Measurements from ENCODE around the gene ARRB1. TPM values are rescaled to one million over a fixed set of nuclear protein-coding genes. Genes with fewer than 3 reads are reported as not detected.
A peak's percentile ranks its signal among the peaks of the same experiment; 100 is the strongest.

The ARRB1 gene
- total RNA-seq, 2 donors from 2014 or later = 16.7 to 18.3 TPM

DNA sequence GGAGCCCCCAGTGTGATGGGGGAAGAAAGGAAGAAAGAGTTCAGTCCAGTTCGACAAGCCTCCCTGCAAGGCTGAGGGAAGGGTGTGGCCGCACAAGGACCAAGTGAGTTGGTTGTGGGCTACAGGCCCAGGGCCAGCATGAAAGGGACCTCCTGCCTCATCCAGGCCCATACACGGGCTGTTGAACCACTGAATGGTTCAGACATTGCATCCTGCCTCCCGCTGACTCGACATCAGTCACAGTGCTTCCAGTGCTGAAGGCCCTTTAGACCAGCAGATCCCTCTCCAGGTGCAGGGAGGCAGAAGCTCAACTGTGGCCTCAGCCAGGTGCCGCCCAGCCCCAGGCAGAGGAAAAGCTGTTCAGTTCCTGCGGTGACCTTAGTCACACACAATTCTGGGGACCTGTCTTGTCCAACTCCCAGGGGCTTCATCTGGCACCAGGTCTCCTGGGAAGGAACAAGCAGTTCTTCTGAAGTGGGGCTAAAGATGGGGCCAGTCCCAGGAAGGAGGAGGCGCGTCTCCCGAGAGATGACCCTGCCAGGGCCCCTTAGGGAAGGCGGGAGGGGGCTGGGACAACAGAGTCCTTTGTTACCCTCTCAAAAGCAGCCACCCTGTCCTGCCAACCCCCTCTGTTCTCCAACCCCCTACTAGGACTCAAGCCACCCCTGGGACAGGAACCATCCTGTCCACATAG lies 6.6 kb downstream of the ARRB1 start:
- Mint-ChIP-seq H3K36me3 (ENCODE audit: insufficient read depth in 2 of 2) (no peaks in the 10 kb centered on the region), H3K27ac (peak overlapping the region; percentile 30), H3K4me1 (ENCODE audit: low read depth) (peaks cover 75% of the 10 kb centered on the region), H3K4me3 (no peak overlapping the region), H3K9me3 (no peaks in the 10 kb centered on the region), H3K27me3 (ENCODE audit: low read depth) (no peaks in the 10 kb centered on the region)
- ATAC-seq (replicated peaks in 1 of 2) (no peak), DNase-seq (no peak)

DNA sequence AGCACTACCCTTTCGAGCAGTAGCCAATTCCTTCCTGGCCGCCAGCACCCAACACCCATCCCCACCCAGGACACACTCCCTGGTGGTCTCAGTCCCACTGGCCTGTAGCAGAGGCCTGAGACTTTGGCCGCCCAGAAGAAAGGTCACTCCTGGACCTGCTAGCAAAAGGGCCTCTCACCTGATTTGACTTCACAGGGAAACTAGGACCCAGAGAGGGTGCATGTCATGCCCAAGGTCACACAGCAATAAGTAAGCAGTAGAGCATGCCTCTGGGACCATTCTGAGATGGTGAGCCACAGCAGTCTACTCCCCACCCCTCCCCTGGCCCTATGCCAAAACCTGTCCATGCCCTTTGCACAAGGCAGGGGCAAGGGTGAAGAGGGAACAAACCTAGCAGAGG lies 7.3 kb downstream of the ARRB1 start:
- Mint-ChIP-seq H3K4me1 (ENCODE audit: low read depth) (peaks cover 79% of the 10 kb centered on the region), H3K27me3 (ENCODE audit: low read depth) (no peaks in the 10 kb centered on the region), H3K36me3 (ENCODE audit: insufficient read depth in 2 of 2) (no peaks in the 10 kb centered on the region), H3K9me3 (no peaks in the 10 kb centered on the region), H3K4me3 (no peak overlapping the region), H3K27ac (no peak overlapping the region)
- no peak for ATAC-seq (replicated peaks in 1 of 2)
- DNase-seq = no peak

DNA sequence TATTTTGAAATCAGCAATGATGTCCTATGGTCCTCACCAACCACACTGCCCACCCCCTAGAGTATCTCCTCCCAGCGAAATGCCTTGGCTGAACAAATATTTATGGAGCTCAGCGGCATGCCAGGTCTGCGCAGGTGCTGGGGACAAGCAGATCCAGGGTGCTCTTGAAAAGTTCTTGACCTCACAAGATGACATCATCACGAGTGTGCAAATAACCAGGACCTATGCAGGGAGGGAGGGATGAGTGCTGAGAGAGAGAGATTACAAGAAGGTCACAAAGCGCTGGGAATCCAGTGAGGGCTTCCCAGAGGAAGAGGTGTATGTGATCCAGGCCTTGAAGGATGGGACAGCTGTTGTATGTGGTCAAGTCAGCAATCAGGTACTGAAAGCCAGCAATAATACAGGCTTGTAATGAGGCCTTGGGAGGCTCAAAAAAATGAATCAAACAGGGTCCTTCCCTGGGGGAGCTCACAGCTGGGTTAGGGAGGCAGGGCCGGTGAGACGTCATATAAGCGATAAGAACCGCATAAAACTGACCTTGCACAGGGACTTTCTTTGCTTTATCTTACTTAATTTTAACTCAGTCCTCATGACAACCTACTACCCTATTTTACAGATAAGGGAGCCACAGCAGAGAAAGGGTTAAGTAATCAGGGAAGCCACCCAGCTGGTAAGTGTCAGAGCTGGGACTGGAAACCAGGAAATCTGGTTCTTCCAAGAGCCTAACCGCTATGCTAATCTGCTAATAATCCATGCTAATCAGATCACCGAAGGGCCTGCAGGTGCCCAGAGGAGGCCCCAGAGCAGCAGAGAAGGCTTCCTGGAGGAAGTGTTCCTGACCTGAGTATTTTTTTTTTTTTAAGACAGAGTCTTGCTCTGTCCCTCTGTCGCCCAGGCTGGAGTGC lies 8.2 kb downstream of the ARRB1 start:
- no peak overlapping the region for H3K4me3 Mint-ChIP-seq
- no peak for ATAC-seq (replicated peaks in 1 of 2)
- no peak overlapping the region for H3K27ac Mint-ChIP-seq
- DNase-seq = no peak
- H3K9me3 Mint-ChIP-seq = no peaks in the 10 kb centered on the region
- peaks cover 84% of the 10 kb centered on the region for H3K4me1 Mint-ChIP-seq (ENCODE audit: low read depth)
- H3K27me3 Mint-ChIP-seq (ENCODE audit: low read depth) = no peaks in the 10 kb centered on the region
- no peaks in the 10 kb centered on the region for H3K36me3 Mint-ChIP-seq (ENCODE audit: insufficient read depth in 2 of 2)

DNA sequence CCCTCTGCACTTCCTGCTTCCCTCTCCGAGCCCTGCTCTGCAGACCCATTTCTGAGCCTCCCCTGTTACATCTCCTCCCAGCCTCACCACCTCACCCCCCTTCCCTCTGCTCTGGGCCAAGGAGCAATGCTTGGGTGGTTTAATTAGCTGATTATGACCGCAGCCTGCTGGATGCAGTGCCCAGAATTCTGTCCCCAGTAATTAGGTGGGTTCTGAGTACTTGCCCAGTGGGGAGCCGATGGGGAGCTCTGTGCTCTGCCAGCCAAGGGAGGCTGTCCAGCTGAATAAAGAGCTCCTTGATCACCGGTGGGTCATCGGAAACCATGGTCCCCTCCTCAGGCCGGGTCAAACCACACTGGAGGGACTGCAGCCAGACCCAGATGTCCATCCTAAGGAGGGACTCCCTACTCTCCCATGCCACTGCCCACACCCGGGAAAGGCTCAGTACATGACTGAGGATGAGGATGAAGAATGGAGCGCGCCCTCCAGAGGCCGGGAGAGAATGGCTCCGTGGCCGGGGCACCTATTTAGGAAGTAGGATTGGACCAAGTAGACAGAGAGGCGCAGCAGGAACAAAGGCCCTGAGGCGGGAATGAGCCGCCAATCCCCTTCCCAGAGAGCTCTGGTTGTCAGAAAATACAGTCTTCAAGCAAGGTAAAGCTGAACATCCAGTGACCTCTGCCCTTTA lies 9.1 kb downstream of the ARRB1 start:
- H3K36me3 Mint-ChIP-seq (ENCODE audit: insufficient read depth in 2 of 2) = no peaks in the 10 kb centered on the region
- H3K4me3 Mint-ChIP-seq = peak overlapping the region in 1 of 2 donors; percentile 20
- DNase-seq (no peak), ATAC-seq (replicated peaks in 1 of 2) (no peak)
- H3K9me3 Mint-ChIP-seq = no peaks in the 10 kb centered on the region
- no peaks in the 10 kb centered on the region for H3K27me3 Mint-ChIP-seq (ENCODE audit: low read depth)
- H3K27ac Mint-ChIP-seq = no peak overlapping the region
- H3K4me1 Mint-ChIP-seq (ENCODE audit: low read depth) = peaks cover 86% of the 10 kb centered on the region

DNA sequence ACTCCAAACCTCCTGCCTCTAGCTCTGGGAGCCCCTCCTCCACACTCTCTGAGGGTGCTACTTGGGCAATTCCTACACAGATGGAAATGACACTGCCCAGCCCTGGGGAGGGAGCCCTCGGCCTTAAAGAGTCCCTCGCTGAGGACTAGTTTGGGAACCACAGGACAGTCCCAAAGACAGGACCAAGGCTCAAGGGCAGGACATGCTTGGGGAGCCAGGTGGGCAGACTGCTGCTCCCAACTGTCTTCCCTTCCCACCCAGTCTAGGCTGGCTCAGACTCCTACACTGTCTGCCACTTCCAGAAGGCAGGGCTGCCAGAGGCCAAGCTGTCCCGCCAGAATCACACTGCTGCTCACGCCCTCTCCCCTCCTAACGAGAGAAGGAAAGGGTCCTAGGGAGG lies 9.8 kb downstream of the ARRB1 start:
- Mint-ChIP-seq H3K9me3 (no peaks in the 10 kb centered on the region), H3K36me3 (ENCODE audit: insufficient read depth in 2 of 2) (no peaks in the 10 kb centered on the region), H3K4me1 (ENCODE audit: low read depth) (peaks cover 93% of the 10 kb centered on the region), H3K4me3 (peak overlapping the region in 1 of 2 donors; percentile 81), H3K27me3 (ENCODE audit: low read depth) (no peaks in the 10 kb centered on the region), H3K27ac (peak overlapping the region; percentile 31)
- no peak for ATAC-seq (replicated peaks in 1 of 2)
- no peak for DNase-seq

DNA sequence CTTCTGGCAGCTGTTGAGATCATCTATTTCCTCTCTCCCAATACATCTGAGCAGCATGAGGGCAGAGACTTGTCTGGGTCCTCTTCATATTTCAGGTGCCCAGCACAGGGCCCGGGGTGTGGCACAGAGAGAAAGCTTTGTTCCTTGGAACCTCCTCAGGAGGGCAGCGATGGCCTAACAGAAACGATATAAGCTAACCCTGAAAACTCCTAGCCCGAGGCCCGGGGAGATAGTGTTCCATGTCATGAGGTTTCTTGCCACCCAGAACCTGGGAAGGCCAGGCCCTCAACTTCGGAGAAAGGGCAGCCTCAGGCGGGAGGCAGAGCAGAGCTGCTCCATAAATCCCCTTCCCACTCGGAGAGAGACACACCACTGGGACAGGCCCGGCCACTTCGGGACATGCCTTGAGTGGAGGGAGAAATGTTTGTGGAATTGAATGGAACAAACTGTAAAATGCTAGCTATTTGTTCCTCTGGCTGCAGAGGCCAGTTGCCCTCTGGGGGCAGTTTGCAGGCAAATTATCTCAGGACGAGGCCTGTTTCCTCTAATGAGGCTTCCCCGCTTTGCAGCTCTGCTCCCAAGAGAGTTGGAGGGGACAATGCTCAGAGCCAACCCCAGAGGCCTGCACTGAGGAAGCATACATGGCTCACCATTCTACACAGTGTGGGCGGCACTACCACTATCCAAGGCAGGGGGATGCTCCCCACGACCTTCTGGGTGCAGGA lies 11.6 kb downstream of the ARRB1 start:
- H3K27me3 Mint-ChIP-seq (ENCODE audit: low read depth) = no peaks in the 10 kb centered on the region
- ATAC-seq (replicated peaks in 1 of 2) (peak in 1 of 2 donors; percentile 28), DNase-seq (no peak)
- no peaks in the 10 kb centered on the region for H3K9me3 Mint-ChIP-seq
- no peaks in the 10 kb centered on the region for H3K36me3 Mint-ChIP-seq (ENCODE audit: insufficient read depth in 2 of 2)
- peak overlapping the region; percentile 68 to 81 for H3K4me3 Mint-ChIP-seq
- peaks cover 89% of the 10 kb centered on the region for H3K4me1 Mint-ChIP-seq (ENCODE audit: low read depth)
- H3K27ac Mint-ChIP-seq = peak overlapping the region; percentile 91

DNA sequence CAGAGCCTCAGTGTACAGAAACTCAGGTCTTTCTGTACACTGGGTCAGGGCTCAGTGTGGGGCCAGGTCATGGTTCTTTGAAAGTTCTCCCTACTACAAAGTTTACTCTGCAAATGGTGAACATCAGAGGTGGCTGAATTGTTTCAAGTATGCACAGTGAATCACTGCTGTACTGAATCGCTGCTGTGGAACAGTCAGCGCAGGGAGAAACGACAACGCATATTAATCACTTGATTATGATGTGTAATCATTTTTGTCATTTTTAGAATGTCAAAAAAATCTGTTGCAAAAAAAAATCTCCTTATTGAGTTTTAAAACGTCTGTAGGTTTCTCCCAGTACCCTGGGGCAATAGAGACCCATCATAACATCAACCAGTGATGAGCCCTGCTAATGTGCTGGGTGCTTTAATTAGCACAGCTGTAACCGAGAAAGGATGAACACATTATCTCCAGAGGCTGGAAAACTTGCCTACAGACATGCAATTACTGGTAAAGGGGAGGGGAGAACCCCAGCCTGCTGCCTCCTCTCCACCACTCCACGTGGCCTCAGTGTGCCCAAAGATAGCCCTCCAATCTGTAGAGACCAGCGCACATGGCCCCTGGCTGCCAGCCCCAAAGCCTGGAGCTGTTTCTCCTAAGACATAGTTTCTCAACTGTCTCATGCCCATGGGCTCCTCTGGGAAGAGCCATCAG lies 12.8 kb downstream of the ARRB1 start:
- Mint-ChIP-seq H3K36me3 (ENCODE audit: insufficient read depth in 2 of 2) (no peaks in the 10 kb centered on the region), H3K4me1 (ENCODE audit: low read depth) (peaks cover 79% of the 10 kb centered on the region), H3K9me3 (no peaks in the 10 kb centered on the region), H3K27me3 (ENCODE audit: low read depth) (no peaks in the 10 kb centered on the region), H3K27ac (peak overlapping the region; percentile 91), H3K4me3 (peak overlapping the region; percentile 68 to 81)
- DNase-seq = peak in 1 of 2 donors; percentile 33
- ATAC-seq (replicated peaks in 1 of 2) = peak; percentile 72 to 81

DNA sequence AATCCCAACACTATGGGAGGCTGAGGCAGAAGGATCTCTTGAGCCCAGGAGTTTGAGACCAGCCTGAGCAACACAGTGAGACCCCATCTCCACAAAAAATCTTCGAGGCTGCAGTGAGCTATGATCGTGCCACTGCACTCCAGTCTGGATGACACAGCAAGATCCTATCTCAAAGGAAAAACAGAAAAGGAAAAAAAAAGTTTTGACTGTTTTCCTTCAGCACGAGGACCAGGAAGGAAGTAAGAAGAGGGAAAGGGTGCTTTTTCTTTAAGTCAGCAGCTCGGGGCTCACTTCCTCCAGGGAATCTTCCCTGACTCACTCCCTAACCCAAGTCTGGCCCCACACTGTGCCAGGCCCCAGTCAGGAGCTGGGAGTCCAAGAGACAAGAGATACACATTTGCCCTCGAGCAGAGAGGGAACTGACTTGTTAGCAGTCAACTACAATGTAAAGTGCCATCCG lies 14.2 kb downstream of the ARRB1 start:
- ATAC-seq (replicated peaks in 1 of 2) (no peak), DNase-seq (no peak)
- Mint-ChIP-seq H3K9me3 (no peaks in the 10 kb centered on the region), H3K4me3 (peak overlapping the region in 1 of 2 donors; percentile 1), H3K27me3 (ENCODE audit: low read depth) (no peaks in the 10 kb centered on the region), H3K4me1 (ENCODE audit: low read depth) (peaks cover 77% of the 10 kb centered on the region), H3K27ac (no peak overlapping the region), H3K36me3 (ENCODE audit: insufficient read depth in 2 of 2) (no peaks in the 10 kb centered on the region)

DNA sequence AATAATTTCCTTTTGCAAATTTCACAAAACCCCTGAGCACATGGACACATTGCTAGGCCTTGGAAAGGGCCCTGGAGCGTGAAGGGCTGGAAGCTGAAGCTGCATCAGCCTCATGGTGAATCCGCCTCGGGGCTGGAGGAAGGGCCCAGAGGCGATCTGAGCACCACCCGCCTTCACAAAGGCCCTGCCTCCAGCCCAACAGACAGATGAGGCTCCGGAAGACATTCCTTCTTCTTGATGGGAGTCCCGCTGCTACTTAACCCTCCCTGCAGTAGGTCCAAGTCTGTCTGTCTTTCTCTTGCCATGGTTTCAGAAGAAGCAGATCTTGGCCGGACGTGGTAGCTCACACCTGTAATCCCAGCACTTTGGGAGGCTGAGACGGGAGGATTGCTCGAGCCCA lies 16.5 kb downstream of the ARRB1 start:
- H3K4me1 Mint-ChIP-seq (ENCODE audit: low read depth) = peaks cover 68% of the 10 kb centered on the region
- H3K9me3 Mint-ChIP-seq = peaks cover 0 to 4% of the 10 kb centered on the region in 2 donors
- no peak overlapping the region for H3K27ac Mint-ChIP-seq
- H3K4me3 Mint-ChIP-seq = no peak overlapping the region
- no peak for ATAC-seq (replicated peaks in 1 of 2)
- H3K36me3 Mint-ChIP-seq (ENCODE audit: insufficient read depth in 2 of 2) = peaks cover 0 to 6% of the 10 kb centered on the region in 2 donors
- no peaks in the 10 kb centered on the region for H3K27me3 Mint-ChIP-seq (ENCODE audit: low read depth)
- no peak for DNase-seq

DNA sequence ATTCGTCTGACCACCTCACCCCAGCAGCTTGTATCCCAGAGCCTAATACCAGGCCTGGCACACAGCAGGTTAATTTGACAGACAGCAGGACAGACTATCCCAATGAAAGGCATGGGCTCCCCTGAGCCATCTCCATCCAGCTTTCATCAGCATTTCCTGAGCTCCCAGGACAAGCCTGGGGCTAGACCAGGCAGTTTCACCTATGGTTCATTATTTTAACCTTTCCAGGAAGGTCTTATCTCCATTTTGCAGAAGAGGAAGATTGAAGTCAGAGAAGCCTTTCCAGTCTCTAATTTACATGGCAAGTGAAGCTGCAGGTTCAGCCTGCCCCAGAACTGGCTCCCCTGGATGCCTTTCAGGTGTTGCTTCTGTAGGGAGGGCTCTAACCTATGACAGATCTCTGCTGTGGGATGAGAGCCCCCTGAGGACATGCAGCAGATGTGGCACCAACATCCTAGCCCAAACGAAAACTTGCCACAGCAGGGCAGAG lies 17.0 kb downstream of the ARRB1 start:
- H3K4me3 Mint-ChIP-seq = no peak overlapping the region
- DNase-seq (no peak), ATAC-seq (replicated peaks in 1 of 2) (no peak)
- H3K36me3 Mint-ChIP-seq (ENCODE audit: insufficient read depth in 2 of 2) = peaks cover 0 to 6% of the 10 kb centered on the region in 2 donors
- H3K9me3 Mint-ChIP-seq = peaks cover 0 to 4% of the 10 kb centered on the region in 2 donors
- peaks cover 68% of the 10 kb centered on the region for H3K4me1 Mint-ChIP-seq (ENCODE audit: low read depth)
- no peak overlapping the region for H3K27ac Mint-ChIP-seq
- H3K27me3 Mint-ChIP-seq (ENCODE audit: low read depth) = no peaks in the 10 kb centered on the region

DNA sequence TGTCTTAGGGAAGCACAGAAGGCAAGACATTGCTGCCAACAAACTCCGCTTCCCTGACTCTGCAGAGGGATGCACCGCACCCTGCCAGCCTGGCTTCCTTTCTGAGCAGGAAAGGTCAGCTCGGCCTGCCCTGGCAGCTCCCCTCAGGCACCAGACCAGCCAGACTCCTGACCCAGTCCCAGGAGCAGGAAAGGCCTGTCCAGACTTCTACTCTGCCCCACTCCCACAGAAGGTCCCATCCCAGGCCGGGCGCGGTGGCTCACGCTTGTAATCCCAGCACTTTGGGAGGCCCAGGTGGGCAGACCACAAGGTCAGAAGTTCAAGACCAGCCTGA lies 17.7 kb downstream of the ARRB1 start:
- no peaks in the 10 kb centered on the region for H3K27me3 Mint-ChIP-seq (ENCODE audit: low read depth)
- no peak overlapping the region for H3K4me3 Mint-ChIP-seq
- H3K4me1 Mint-ChIP-seq (ENCODE audit: low read depth) = peaks cover 68% of the 10 kb centered on the region
- DNase-seq = no peak
- no peak for ATAC-seq (replicated peaks in 1 of 2)
- peaks cover 0 to 4% of the 10 kb centered on the region in 2 donors for H3K9me3 Mint-ChIP-seq
- H3K36me3 Mint-ChIP-seq (ENCODE audit: insufficient read depth in 2 of 2) = peaks cover 0 to 6% of the 10 kb centered on the region in 2 donors
- H3K27ac Mint-ChIP-seq = no peak overlapping the region
